Inflammatory macrophage treated with lipopolysaccharide for 4 hours (primary cell): ENCODE measurements around the gene FXYD3.
"Not testable (repeated sequence)": the region's sequence is repeated elsewhere in the genome, so short reads cannot be mapped to it uniquely, and the experiment has no call there.

Experiments
- DNase-seq: peaks from one replicate; pipeline ENCODE4 v3.0.0-alpha.2; 2020

Gene FXYD3

GRCh38 chr19:35125749-35126623 is 10.4 kb downstream of the FXYD3 start:
- no peak for DNase-seq

GRCh38 chr19:35126624-35126959 is 11.0 kb downstream of the FXYD3 start:
- DNase-seq = no peak

GRCh38 chr19:35127871-35128270 is 12.2 kb downstream of the FXYD3 start:
- no peak for DNase-seq

GRCh38 chr19:35128398-35129057 is 12.9 kb downstream of the FXYD3 start:
- DNase-seq = no peak

- DNase-seq = not testable (repeated sequence)
Measured at GRCh38 chr19:35129724-35130274, 14.2 kb downstream of the FXYD3 start.

GRCh38 chr19:35130761-35131720 is 15.4 kb downstream of the FXYD3 start:
- DNase-seq = no peak

- DNase-seq = no peak
Measured at GRCh38 chr19:35132254-35132653, 16.6 kb downstream of the FXYD3 start.

- no peak for DNase-seq
Measured at GRCh38 chr19:35133826-35134225, 18.2 kb downstream of the FXYD3 start.

- DNase-seq = no peak
Measured at GRCh38 chr19:35134601-35135242, 19.1 kb downstream of the FXYD3 start, which contains the start of gene LGI4. Gene LGI4 (minus strand): TSS chr19:35135059. CDS start chr19:35134680, 379 bp downstream.

- DNase-seq = peak; percentile 66
Measured at GRCh38 chr19:35135389-35135909, 19.8 kb downstream of the FXYD3 start.

GRCh38 chr19:35136231-35136630 is 20.6 kb downstream of the FXYD3 start:
- no peak for DNase-seq

- DNase-seq = no peak
Measured at GRCh38 chr19:35136977-35137702, 21.5 kb downstream of the FXYD3 start.

- no peak for DNase-seq
Measured at GRCh38 chr19:35138305-35138892, 22.8 kb downstream of the FXYD3 start, which contains the start of gene FXYD1. Gene FXYD1 (plus strand): TSS chr19:35138824. CDS start chr19:35140080, 1,256 bp downstream.

- no peak for DNase-seq
Measured at GRCh38 chr19:35140207-35140961, 24.8 kb downstream of the FXYD3 start.

- DNase-seq = peak; percentile 88
Measured at GRCh38 chr19:35140962-35141836, 25.6 kb downstream of the FXYD3 start.

- DNase-seq = peak; percentile 32
Measured at GRCh38 chr19:35141837-35142605, 26.4 kb downstream of the FXYD3 start.

GRCh38 chr19:35142606-35143230 is 27.1 kb downstream of the FXYD3 start:
- DNase-seq = peak; percentile 29
